Mesenteric fat pad (tissue), 1 donor: ENCODE results near the gene MAPKAPK5. TPM values are rescaled to one million over a fixed set of nuclear protein-coding genes. Genes with fewer than 3 reads are reported as not detected.
A peak's percentile ranks its signal among the peaks of the same experiment; 100 is the strongest.
"Not testable (repeated sequence)": the region's sequence is repeated elsewhere in the genome, so short reads cannot be mapped to it uniquely, and the experiment has no call there.

Source experiments
- DNase-seq: peaks from one replicate; pipeline ENCODE4 v3.0.0-alpha.2; 2020; ENCODE audit warnings: low spot score
- total RNA-seq: library from RNA; stranded (reverse); fragmentation: NEBNext Ultra II Directional; extraction: Animal tissue kit (Norgen Biotek cat#: 25700); gene quantifications from one replicate; pipeline ENCODE4 v1.2.1, GENCODE V29; 2021
- donor health status: DM: yes; HTN: yes; CAD: no.

MAPKAPK5 gene
- total RNA-seq, 1 donor from 2014 or later = 43.5 TPM

DNA sequence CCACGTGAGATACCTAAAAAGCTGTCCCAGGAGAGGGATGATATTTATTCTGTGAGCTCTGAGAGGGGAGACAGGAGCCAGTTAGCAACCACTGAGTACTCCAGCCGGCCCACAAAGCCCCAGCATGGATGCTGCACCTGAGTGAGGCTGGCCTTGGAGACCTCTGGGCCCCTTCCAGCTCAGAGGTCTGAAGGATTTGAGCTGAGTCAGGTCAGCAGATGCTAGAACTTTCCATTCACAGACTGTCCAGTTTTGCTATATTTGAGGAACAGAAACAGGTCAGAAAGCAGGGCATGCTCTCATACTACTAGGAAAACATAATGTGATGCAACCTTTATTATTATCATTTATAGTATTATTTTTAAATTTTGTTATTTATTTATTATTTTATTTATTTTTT lies 15.0 kb upstream of the MAPKAPK5 start:
- DNase-seq = peak; percentile 55

DNA sequence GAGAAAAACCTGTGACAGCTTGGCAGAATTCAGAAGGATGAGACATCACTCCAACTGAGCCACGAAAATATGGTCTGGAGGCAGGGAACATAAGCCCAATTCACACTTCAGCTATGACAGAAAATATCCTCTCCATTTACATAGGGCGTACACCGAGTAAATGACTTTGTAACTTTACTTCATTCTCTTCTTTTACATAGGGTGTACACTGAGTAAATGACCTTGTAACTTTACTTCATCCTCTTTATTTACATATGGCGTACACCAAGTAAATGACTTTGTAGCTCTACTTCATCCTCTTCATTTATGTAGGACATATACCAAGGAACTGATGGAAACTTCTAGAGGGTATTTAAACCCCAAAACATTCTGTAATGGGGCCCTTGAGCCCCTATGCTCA lies 14.1 kb upstream of the MAPKAPK5 start:
- DNase-seq = no peak

DNA sequence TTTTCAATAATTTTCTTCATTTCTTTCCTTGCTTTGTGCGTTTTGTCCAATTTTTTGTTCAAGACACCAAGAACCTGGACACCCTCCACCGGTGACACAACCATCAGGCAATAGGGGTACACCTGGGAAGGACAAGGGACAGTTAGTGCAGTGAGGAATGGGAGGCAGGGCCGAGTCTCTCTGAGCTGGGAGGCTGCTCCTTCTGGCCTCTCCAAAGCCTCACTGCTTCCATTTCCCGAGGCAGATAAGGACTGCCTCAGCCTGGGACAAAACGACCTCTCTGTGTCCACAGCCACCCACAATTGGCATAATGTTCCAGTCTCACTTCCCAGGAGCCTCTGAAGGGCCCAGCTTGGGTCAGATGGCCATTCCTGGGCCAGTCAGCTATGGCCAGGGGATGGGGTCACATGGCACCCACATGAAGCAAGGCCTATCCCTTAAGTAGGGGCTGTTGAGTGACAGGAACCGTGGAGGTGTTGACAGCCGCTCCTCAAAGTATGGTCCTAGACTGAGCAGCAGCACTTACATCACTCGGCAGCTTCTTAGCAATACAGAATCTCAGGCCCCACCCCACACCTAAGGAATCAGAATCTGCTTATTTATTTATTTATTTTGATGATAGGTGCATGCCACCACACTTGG lies 13.6 kb upstream of the MAPKAPK5 start:
- peak; percentile 39 for DNase-seq

GRCh38 chr12:111829635-111830034 lies 12.4 kb upstream of the MAPKAPK5 start:
- not testable (repeated sequence) for DNase-seq

DNA sequence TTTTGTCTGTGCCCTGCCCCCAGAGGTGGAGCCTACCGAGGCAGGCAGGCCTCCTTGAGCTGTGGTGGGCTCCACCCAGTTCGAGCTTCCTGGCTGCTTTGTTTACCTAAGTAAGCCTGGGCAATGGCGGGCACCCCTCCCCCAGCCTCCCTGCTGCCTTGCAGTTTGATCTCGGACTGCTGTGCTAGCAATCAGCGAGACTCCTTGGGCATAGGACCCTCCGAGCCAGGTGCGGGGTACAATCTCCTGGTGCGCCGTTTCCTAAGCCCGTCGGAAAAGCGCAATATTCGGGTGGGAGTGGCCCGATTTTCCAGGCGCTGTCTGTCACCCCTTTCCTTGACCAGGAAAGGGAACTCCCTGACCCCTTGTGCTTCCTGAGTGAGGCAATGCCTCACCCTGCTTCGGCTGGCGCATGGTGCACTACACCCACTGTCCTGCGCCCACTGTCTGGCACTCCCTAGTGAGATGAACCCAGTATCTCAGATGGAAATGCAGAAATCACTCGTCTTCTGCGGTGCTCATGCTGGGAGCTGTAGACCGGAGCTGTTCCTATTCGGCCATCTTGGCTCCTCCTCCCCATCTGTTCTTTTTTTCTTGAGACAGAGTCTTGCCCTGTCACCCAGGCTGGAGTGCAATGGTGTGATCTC lies 7.2 kb upstream of the MAPKAPK5 start:
- not testable (repeated sequence) for DNase-seq

- DNase-seq = not testable (repeated sequence)
These were observed 6.4 kb upstream of the MAPKAPK5 start for GRCh38 chr12:111835531-111836181.

DNA sequence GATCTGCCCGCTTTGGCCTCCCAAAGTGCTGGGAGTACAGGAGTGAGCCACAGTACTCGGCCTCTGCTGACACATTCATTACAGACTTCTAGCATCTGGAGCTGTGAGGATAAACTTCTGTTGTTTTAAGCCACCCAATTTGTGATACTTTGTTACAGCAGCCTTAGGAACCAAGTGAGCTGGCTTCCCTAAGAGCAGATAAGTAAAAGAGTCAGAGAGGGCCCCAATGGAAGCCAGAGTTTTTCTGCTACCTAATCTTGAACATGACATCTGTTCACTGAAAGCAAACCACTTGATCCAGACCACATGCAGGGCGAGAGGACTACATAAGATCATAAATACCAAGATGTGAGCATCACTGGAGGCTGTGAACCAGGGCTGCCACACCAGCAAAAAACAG lies 3.7 kb upstream of the MAPKAPK5 start:
- DNase-seq = no peak

- no peak for DNase-seq
These were observed 1.2 kb upstream of the MAPKAPK5 start for GRCh38 chr12:111840807-111841206.

GRCh38 chr12:111841236-111841749 lies 735 bp upstream of the MAPKAPK5 start:
- DNase-seq = no peak

DNA sequence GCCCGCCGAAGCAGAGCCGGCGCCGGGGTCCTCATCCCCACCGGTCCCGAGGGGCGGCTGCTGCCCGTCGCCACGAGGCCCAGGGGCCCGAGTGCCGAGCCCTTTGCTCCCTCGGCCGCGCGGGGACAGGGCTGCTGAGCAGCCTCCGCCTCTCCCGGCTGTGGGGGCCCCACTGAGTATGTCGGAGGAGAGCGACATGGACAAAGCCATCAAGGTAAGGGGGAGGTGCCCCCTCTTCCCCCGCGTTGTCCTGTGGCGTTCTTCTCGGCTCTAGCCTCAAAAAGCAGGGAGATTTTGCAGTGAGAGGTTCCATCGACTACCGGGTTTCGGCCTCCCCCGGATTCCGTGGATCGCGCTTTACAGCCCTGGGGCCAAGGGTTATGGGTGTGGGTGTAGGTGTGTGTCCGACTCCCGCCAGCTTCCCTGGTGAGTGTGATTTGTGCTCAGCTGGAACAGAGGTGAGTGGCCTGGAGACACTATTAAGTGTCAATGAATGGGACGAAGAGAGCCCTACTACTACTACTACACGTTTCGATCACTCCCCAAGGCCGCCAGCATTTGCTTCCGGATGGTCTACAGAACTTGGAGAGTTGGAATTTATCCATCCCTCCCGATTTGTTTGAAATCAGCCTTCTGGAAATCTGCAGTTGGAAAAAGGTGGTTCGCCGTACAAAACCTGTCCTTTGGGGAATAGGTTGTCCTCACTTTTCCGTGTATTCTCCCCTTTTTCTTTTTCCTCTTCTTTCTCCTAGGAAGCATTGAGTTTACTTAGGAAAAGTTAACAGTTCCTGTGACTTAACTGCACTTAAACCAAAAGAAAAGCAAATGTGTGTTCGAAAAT lies 748 bp downstream of the MAPKAPK5 start:
- DNase-seq = no peak

DNA sequence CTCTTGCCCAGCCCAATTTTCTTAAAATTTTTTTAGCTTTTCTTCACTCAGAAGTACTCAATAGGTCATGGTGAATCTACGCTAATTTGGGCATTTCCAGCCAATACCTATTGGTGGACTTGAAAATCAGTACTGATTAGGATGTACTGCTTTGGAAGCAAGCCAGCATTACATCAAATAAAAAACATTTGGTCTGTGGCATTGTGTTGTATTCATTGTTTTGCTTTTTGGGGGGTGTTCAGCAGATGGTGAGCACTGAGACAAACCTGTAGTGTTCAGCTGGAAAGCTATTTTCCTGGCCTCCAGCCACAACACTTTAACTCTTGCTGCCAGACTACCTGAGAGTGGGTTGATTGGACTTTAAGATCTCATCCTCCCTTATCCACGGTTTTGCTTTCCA lies 4.0 kb downstream of the MAPKAPK5 start:
- no peak for DNase-seq

DNA sequence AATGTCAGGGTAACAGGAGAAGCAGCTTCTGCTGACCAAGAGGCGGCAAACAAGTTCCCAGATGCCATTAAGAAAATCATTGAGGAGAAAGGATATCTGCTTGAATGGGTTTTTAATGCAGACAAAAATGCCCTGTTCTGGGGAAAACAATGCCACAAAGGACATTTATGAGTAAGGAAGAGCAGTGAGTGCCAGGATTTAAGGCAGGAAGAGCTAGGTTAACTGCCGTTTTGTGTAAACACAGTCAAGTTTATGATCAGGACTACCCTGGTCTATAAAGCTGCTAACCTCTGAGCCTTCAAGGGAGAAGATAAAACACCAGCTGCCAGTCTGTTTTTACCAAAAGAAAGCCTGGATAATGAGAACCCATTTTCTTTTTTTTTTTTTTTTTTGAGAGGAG lies 8.5 kb downstream of the MAPKAPK5 start:
- no peak for DNase-seq

GRCh38 chr12:111858186-111858585 lies 16.2 kb downstream of the MAPKAPK5 start:
- DNase-seq = no peak

- DNase-seq = no peak
These were observed 16.8 kb downstream of the MAPKAPK5 start for GRCh38 chr12:111858778-111859177.

DNA sequence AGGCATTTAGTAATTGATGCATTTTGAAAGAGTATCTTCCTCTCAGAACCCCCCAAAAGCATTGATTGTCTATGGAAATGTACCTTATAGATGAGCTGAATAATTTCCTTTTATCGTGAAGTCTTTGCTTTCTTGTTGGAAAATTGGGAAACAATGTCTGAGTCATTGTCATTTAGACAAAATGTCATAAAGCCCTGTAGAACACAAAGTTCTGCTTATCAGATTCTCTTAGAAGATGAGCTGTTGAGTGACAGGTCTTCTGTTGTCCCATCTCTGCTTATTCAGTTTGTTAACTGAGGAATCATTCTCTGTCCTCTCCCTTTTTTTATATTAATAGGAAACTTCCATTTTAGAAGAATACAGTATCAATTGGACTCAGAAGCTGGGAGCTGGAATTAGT lies 22.9 kb downstream of the MAPKAPK5 start:
- DNase-seq = no peak

DNA sequence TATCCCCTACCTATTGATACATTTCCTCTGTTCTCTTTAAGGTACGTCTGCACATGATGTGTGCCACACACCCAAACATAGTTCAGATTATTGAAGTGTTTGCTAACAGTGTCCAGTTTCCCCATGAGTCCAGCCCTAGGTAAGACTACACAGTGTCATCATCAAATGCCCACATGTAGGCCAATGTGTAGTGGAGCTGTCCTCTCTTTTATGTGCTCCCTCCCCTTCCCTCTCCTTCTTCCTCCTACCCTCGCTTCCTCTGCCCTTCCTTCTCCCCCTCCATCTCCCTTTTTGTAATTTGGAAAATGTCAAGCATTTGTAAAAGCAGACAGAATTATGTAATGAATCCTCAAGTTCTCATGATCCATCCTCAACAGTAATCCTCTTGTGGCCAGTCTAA lies 25.5 kb downstream of the MAPKAPK5 start:
- no peak for DNase-seq

GRCh38 chr12:111868676-111869588 lies 26.9 kb downstream of the MAPKAPK5 start:
- DNase-seq = no peak

GRCh38 chr12:111869671-111870070 lies 27.6 kb downstream of the MAPKAPK5 start:
- no peak for DNase-seq

GRCh38 chr12:111870216-111870615 lies 28.2 kb downstream of the MAPKAPK5 start:
- no peak for DNase-seq

- DNase-seq = no peak
These were observed 28.7 kb downstream of the MAPKAPK5 start for GRCh38 chr12:111870706-111871105.
